Calu3 (cell line): Measurements from ENCODE around the gene CYBC1. TPM values are rescaled to one million over a fixed set of nuclear protein-coding genes. Genes with fewer than 3 reads are reported as not detected.
"Not testable (repeated sequence)": the region's sequence is repeated elsewhere in the genome, so short reads cannot be mapped to it uniquely, and the experiment has no call there.

Experiments used
- BruUV-seq: library from RNA; stranded (reverse); fragments of 400-500 nt; replicated peaks from 2 replicates; lab custom pipeline; 2021; lab: Mats Ljungman, UMichigan
- CTCF ChIA-PET: fragments of 300-600 bp; sonication (Branson Sonifier 250); formaldehyde crosslinking; loops from one replicate; lab custom pipeline; 2022; ENCODE audit warnings: antibody characterized with exemption; lab: Charles Lee
- DNase-seq: peaks from one replicate; pipeline ENCODE4 v3.0.0; 2022
- H3K27ac Mint-ChIP-seq: one replicate; pipeline ENCODE4 v1.8.0; 2022; ENCODE audit warnings: mixed read lengths; ENCODE audit not compliant: unreplicated experiment
- H3K27me3 Mint-ChIP-seq: one replicate; pipeline ENCODE4 v1.8.0; 2022; ENCODE audit warnings: mixed read lengths; ENCODE audit not compliant: unreplicated experiment
- H3K36me3 Mint-ChIP-seq: one replicate; pipeline ENCODE4 v1.8.0; 2022; ENCODE audit warnings: mild to moderate bottlenecking, moderate library complexity, mixed read lengths; ENCODE audit not compliant: insufficient read depth, unreplicated experiment
- H3K4me1 Mint-ChIP-seq: one replicate; pipeline ENCODE4 v1.8.0; 2022; ENCODE audit warnings: mild to moderate bottlenecking, low read depth, mixed read lengths; ENCODE audit not compliant: unreplicated experiment
- H3K4me3 Mint-ChIP-seq: one replicate; pipeline ENCODE4 v1.8.0; 2022; ENCODE audit warnings: mild to moderate bottlenecking, low read depth, moderate library complexity, mixed read lengths; ENCODE audit not compliant: unreplicated experiment
- H3K9me3 Mint-ChIP-seq: one replicate; pipeline ENCODE4 v1.8.0; 2022; ENCODE audit warnings: low read depth, mixed read lengths; ENCODE audit not compliant: unreplicated experiment
- CTCF ChIP-seq: fragments of 200-600 bp; IDR thresholded peaks from one replicate; pipeline ENCODE4 v1.8.0; 2022; ENCODE audit warnings: antibody characterized with exemption; ENCODE audit not compliant: unreplicated experiment
- intact Hi-C: fragments of 100-400 bp; cut with micrococcal nuclease; formaldehyde crosslinking; loops from one replicate; pipeline ENCODE4 v1.10.0; 2022; ENCODE audit not compliant: unreplicated experiment
- total RNA-seq: library from RNA; stranded (reverse); gene quantifications from 2 replicates; pipeline ENCODE4 v1.2.3, GENCODE V29; 2022

The CYBC1 gene
- total RNA-seq, 1 experiment from 2014 or later = 80.3 TPM

GRCh38 chr17:82461827-82462524, 11.4 kb upstream of the CYBC1 start:
- peak; percentile 57 for DNase-seq
- Mint-ChIP-seq H3K36me3 (peaks cover 52% of the 10 kb centered on the region), H3K4me1 (peaks cover 35% of the 10 kb centered on the region), H3K9me3 (no peaks in the 10 kb centered on the region), H3K27me3 (no peaks in the 10 kb centered on the region), H3K27ac (peak overlapping the region; percentile 2), H3K4me3 (no peak overlapping the region)
- no peak for TF ChIP-seq CTCF
- no TSS peak for BruUV-seq
- intact Hi-C loops = no loop called here
- CTCF ChIA-PET = no interaction called here

- H3K4me3 Mint-ChIP-seq, DNase-seq, intact Hi-C loops, CTCF ChIA-PET, H3K9me3 Mint-ChIP-seq, H3K27me3 Mint-ChIP-seq, H3K27ac Mint-ChIP-seq, BruUV-seq: not testable (repeated sequence)
- Mint-ChIP-seq H3K4me1 (peaks cover 37% of the 10 kb centered on the region), H3K36me3 (peaks cover 44% of the 10 kb centered on the region)
Observed at GRCh38 chr17:82459936-82460335, 9.4 kb upstream of the CYBC1 start.

- CTCF ChIA-PET = no interaction called here
- TF ChIP-seq CTCF = no peak
- intact Hi-C loops = no loop called here
- no peak for DNase-seq
- Mint-ChIP-seq H3K36me3 (peaks cover 40% of the 10 kb centered on the region), H3K9me3 (peaks cover 2% of the 10 kb centered on the region), H3K27me3 (no peaks in the 10 kb centered on the region), H3K4me1 (peaks cover 37% of the 10 kb centered on the region), H3K4me3 (peak overlapping the region; percentile 87), H3K27ac (peak overlapping the region; percentile 70)
- BruUV-seq = no TSS peak
Observed at GRCh38 chr17:82458885-82459424, 8.4 kb upstream of the CYBC1 start.

GRCh38 chr17:82458179-82458884, 7.8 kb upstream of the CYBC1 start, which contains the start of gene NARF:
NARF (plus strand) TSS chr17:82458741; CDS start chr17:82458804, 63 bp downstream.
- intact Hi-C loops = no loop called here
- H3K36me3 Mint-ChIP-seq = peaks cover 40% of the 10 kb centered on the region
- CTCF ChIA-PET = interaction anchor here (1.3 kb wide), 1 partner anchor 160 kb away, joined by 3 read pairs; no protein-coding TSS in a partner anchor
- peaks cover 2% of the 10 kb centered on the region for H3K9me3 Mint-ChIP-seq
- H3K4me1 Mint-ChIP-seq = peaks cover 32% of the 10 kb centered on the region
- TF ChIP-seq CTCF = no peak
- DNase-seq = peak; percentile 98
- H3K4me3 Mint-ChIP-seq = peak within 1 kb of the TSS; percentile 87
- H3K27me3 Mint-ChIP-seq = no peaks in the 10 kb centered on the region
- no TSS peak for BruUV-seq
- H3K27ac Mint-ChIP-seq = peak within 1 kb of the TSS; percentile 78
